ENCODE measurements around the gene GSDME. TPM values are rescaled to one million over a fixed set of nuclear protein-coding genes. Genes with fewer than 3 reads are reported as not detected.
A peak's percentile ranks its signal among the peaks of the same experiment; 100 is the strongest.

GSDME gene
- total and polyA plus RNA-seq, 10 of the 15 experiments (the other 5 are each of a cell fraction or from before 2014, with no cell fraction given): 23.7 to 245 (median 128) TPM

- no peaks in the 10 kb centered on the region for H3K9me3 ChIP-seq (replicated peaks; ENCODE audit: control insufficient read depth, insufficient read depth, low read length)
- peaks cover 59% of the 10 kb centered on the region for H3K4me1 ChIP-seq (ENCODE audit: control insufficient read depth, insufficient read depth, low read length)
- no peak for TF ChIP-seq CBFB (IDR thresholded peaks at IDR 0.05; ENCODE audit: low read depth)
- no peak overlapping the region for H2AFZ ChIP-seq (ENCODE audit: control insufficient read depth, low read depth, low read length)
- H4K20me1 ChIP-seq (ENCODE audit: control insufficient read depth, insufficient read depth): no peaks in the 10 kb centered on the region
- SMC1A ChIA-PET (ENCODE audit: uncharacterized antibody, unreplicated experiment): interaction anchor here (1.3 kb wide), 1 partner anchor 148 kb away, joined by 4 read pairs; no protein-coding TSS in a partner anchor
- no peak for ATAC-seq
- 87% methylated on average over 13 of the region's 13 CpGs for WGBS (ENCODE audit: insufficient coverage, insufficient replicate concordance, low lambda C conversion rate, missing lambda C conversion rate)
- in situ Hi-C loops (cut with MboI) (no loop called here), intact Hi-C loops (cut with micrococcal nuclease; ENCODE audit: unreplicated experiment) (no loop called here)
- CTCF ChIA-PET: interaction anchor here (0.7 to 1.3 kb wide), 2 partner anchors 27 to 36 kb away, joined by 3 read pairs; no protein-coding TSS in a partner anchor
- H3K4me3 ChIP-seq: no peak overlapping the region
- FAIRE-seq: no peak
- H3K27ac ChIP-seq (ENCODE audit: control insufficient read depth, insufficient read depth): no peak overlapping the region
- BruUV-seq (replicated peaks): no TSS peak
- H3K4me2 ChIP-seq (ENCODE audit: control insufficient read depth, insufficient read depth): no peak overlapping the region
- H3K27me3 ChIP-seq (replicated peaks in 1 of 2; ENCODE audit: control insufficient read depth in 2 of 2, insufficient read depth in 2 of 2, low read length in 1 of 2): no peaks in the 10 kb centered on the region
- peaks cover 5% of the 10 kb centered on the region for H3K79me2 ChIP-seq (ENCODE audit: control insufficient read depth, insufficient read depth, low read length)
- no peaks in the 10 kb centered on the region for H3K36me3 ChIP-seq (ENCODE audit: control insufficient read depth in 2 of 2, insufficient read depth in 2 of 2, low read length in 1 of 2)
- RAD21 ChIA-PET (ENCODE audit: unreplicated experiment): no interaction called here
- no peak for DNase-seq (ENCODE audit: low read depth, low spot score)
- POLR2A ChIA-PET: no interaction called here
- no peak overlapping the region for H3K9ac ChIP-seq (ENCODE audit: control insufficient read depth, insufficient read depth, low read length)
These were observed 32.6 kb downstream of the GSDME start for GRCh38 chr7:24724451-24725190.

- WGBS (ENCODE audit: insufficient coverage, insufficient replicate concordance, low lambda C conversion rate, missing lambda C conversion rate): 31% methylated on average over 5 of the region's 5 CpGs
These were observed 34.1 kb downstream of the GSDME start for GRCh38 chr7:24723178-24723530.

More at GRCh38 chr7:24723178-24723530, 34.1 kb downstream of the GSDME start:
- ATAC-seq (no peak), DNase-seq (ENCODE audit: low read depth, low spot score) (no peak), FAIRE-seq (no peak)
- no TSS peak for BruUV-seq (replicated peaks)
- Histone ChIP-seq H3K4me3 (no peak overlapping the region), H3K79me2 (ENCODE audit: control insufficient read depth, insufficient read depth, low read length) (peaks cover 6% of the 10 kb centered on the region), H3K27ac (ENCODE audit: control insufficient read depth, insufficient read depth) (no peak overlapping the region), H3K4me1 (ENCODE audit: control insufficient read depth, insufficient read depth, low read length) (peaks cover 59% of the 10 kb centered on the region), H3K4me2 (ENCODE audit: control insufficient read depth, insufficient read depth) (no peak overlapping the region), H4K20me1 (ENCODE audit: control insufficient read depth, insufficient read depth) (no peaks in the 10 kb centered on the region), H3K9me3 (replicated peaks; ENCODE audit: control insufficient read depth, insufficient read depth, low read length) (no peaks in the 10 kb centered on the region), H3K9ac (ENCODE audit: control insufficient read depth, insufficient read depth, low read length) (no peak overlapping the region), H3K36me3 (ENCODE audit: control insufficient read depth in 2 of 2, insufficient read depth in 2 of 2, low read length in 1 of 2) (no peaks in the 10 kb centered on the region), H3K27me3 (replicated peaks in 1 of 2; ENCODE audit: control insufficient read depth in 2 of 2, insufficient read depth in 2 of 2, low read length in 1 of 2) (no peaks in the 10 kb centered on the region), H2AFZ (ENCODE audit: control insufficient read depth, low read depth, low read length) (no peak overlapping the region)
- intact Hi-C loops (cut with micrococcal nuclease; ENCODE audit: unreplicated experiment): no loop called here
- POLR2A ChIA-PET: interaction anchor here (0.5 kb wide), 1 partner anchor 11 kb away, joined by 3 read pairs; no protein-coding TSS in a partner anchor
- in situ Hi-C loops (cut with MboI): no loop called here
- TF ChIP-seq MEF2B (IDR thresholded peaks at IDR 0.05; ENCODE audit: partially characterized antibody, poor library complexity, severe bottlenecking): peak; percentile 76
- TF ChIP-seq LARP7 (IDR thresholded peaks at IDR 0.05): no peak
- RAD21 ChIA-PET (ENCODE audit: unreplicated experiment): no interaction called here
- CTCF ChIA-PET: interaction anchor here (0.5 to 1.2 kb wide), 4 partner anchors 18 to 433 kb away, joined by 3 read pairs; no protein-coding TSS in a partner anchor
- SMC1A ChIA-PET (ENCODE audit: uncharacterized antibody, unreplicated experiment): interaction anchor here (0.8 to 2.5 kb wide), 3 partner anchors 30 to 128 kb away, joined by 3 to 7 read pairs (median 3); no protein-coding TSS in a partner anchor
